Progenitor cell of endocrine pancreas (in vitro differentiated cells): ENCODE results near the gene MACROD2. TPM values are rescaled to one million over a fixed set of nuclear protein-coding genes. Genes with fewer than 3 reads are reported as not detected.

ENCODE experiments used
- DNase-seq: peaks from one replicate; pipeline ENCODE4 v3.0.0; 2021; ENCODE audit warnings: low spot score; ENCODE audit not compliant: unreplicated experiment
- H3K27ac Mint-ChIP-seq: 2 replicates; pipeline ENCODE4 v1.8.0; 2021; ENCODE audit warnings: mild to moderate bottlenecking, moderate library complexity, mixed read lengths
- H3K27me3 Mint-ChIP-seq: 2 replicates; pipeline ENCODE4 v1.8.0; 2021; ENCODE audit warnings: mixed read lengths
- H3K36me3 Mint-ChIP-seq: 2 replicates; pipeline ENCODE4 v1.8.0; 2022; ENCODE audit warnings: mixed read lengths; ENCODE audit not compliant: insufficient read depth
- H3K4me1 Mint-ChIP-seq: 2 replicates; pipeline ENCODE4 v1.8.0; 2021; ENCODE audit warnings: low read depth, mixed read lengths
- H3K4me3 Mint-ChIP-seq: 2 replicates; pipeline ENCODE4 v1.8.0; 2021; ENCODE audit warnings: low read depth, mild to moderate bottlenecking, moderate library complexity, mixed read lengths
- H3K9me3 Mint-ChIP-seq: 2 replicates; pipeline ENCODE4 v1.8.0; 2021; ENCODE audit warnings: low read depth, mixed read lengths
- total RNA-seq: library from RNA; stranded (reverse); gene quantifications from 2 replicates; pipeline ENCODE4 v1.2.1, GENCODE V29; 2021
- TF ChIP-seq, protein P1 (sequence below): fragments of 200-600 bp; sonication (generic); IDR thresholded peaks from one replicate; pipeline ENCODE4 v1.5.0; 2021; ENCODE audit warnings: antibody characterized with exemption, mild to moderate bottlenecking; ENCODE audit not compliant: unreplicated experiment

MACROD2 gene
- total RNA-seq, 1 donor from 2014 or later = 7.6 TPM

GRCh38 chr20:14711652-14712051 lies 716.3 kb downstream of the MACROD2 start:
- TF ChIP-seq, protein P1, sequence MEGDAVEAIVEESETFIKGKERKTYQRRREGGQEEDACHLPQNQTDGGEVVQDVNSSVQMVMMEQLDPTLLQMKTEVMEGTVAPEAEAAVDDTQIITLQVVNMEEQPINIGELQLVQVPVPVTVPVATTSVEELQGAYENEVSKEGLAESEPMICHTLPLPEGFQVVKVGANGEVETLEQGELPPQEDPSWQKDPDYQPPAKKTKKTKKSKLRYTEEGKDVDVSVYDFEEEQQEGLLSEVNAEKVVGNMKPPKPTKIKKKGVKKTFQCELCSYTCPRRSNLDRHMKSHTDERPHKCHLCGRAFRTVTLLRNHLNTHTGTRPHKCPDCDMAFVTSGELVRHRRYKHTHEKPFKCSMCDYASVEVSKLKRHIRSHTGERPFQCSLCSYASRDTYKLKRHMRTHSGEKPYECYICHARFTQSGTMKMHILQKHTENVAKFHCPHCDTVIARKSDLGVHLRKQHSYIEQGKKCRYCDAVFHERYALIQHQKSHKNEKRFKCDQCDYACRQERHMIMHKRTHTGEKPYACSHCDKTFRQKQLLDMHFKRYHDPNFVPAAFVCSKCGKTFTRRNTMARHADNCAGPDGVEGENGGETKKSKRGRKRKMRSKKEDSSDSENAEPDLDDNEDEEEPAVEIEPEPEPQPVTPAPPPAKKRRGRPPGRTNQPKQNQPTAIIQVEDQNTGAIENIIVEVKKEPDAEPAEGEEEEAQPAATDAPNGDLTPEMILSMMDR = no peak
- Mint-ChIP-seq H3K4me1 (peaks cover 47% of the 10 kb centered on the region), H3K27me3 (no peaks in the 10 kb centered on the region), H3K4me3 (no peak overlapping the region), H3K9me3 (peaks cover 4% of the 10 kb centered on the region), H3K36me3 (no peaks in the 10 kb centered on the region), H3K27ac (peak overlapping the region; percentile 8)
- DNase-seq = no peak

DNA sequence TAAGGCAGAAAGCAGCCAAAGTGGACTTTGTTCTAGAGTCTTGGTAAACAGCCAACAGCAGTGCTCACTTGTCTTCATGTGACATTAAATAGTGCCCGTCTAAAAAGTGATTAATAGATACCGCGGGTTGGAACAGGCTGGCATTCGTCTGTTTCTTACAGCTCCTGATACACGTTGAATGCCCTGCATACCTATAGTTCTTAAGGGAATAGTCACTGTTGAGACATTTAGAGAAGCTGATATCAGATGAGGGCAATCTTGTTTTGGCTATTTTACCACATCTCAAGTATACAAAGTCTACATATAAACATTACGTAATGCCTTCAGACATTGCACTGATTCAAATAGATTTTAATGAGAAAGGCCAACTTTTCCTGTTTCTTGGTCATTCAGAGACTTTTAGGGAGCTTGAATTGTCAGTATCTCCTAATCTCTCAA lies 717.0 kb downstream of the MACROD2 start:
- Mint-ChIP-seq H3K27ac (peak overlapping the region; percentile 84), H3K4me3 (no peak overlapping the region), H3K36me3 (no peaks in the 10 kb centered on the region), H3K4me1 (peaks cover 47% of the 10 kb centered on the region), H3K9me3 (peaks cover 4% of the 10 kb centered on the region), H3K27me3 (no peaks in the 10 kb centered on the region)
- TF ChIP-seq, protein P1 = no peak
- no peak for DNase-seq

DNA sequence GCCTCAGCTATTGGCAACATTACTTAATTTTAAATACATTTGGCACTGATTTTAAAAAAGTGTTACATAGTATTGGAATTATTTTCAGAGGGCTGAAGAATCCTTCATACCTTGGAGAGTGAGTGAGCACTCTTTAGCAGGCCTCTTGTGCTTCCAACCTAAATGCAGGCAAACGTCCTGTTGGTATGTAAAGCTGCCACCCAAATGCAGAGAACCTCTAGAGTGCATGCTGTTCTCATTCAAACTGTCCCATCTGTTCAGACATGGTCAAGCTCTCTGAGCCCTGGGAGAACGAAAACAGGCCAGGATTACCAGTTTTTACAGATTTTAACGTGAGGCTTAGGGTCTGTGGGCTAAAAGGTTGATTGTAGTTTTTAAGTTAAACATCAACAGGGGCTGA lies 720.1 kb downstream of the MACROD2 start:
- H3K9me3 Mint-ChIP-seq = peaks cover 8% of the 10 kb centered on the region
- no peaks in the 10 kb centered on the region for H3K27me3 Mint-ChIP-seq
- DNase-seq = no peak
- TF ChIP-seq, protein P1 = no peak
- H3K27ac Mint-ChIP-seq = no peak overlapping the region
- H3K4me1 Mint-ChIP-seq = peaks cover 46% of the 10 kb centered on the region
- H3K36me3 Mint-ChIP-seq = no peaks in the 10 kb centered on the region
- H3K4me3 Mint-ChIP-seq = no peak overlapping the region

- DNase-seq = no peak
- Mint-ChIP-seq H3K4me1 (peaks cover 43% of the 10 kb centered on the region), H3K36me3 (no peaks in the 10 kb centered on the region), H3K27ac (no peak overlapping the region), H3K9me3 (peaks cover 8% of the 10 kb centered on the region), H3K4me3 (no peak overlapping the region), H3K27me3 (no peaks in the 10 kb centered on the region)
- TF ChIP-seq, protein P1 = no peak
Measured at GRCh38 chr20:14716351-14716801, 721.1 kb downstream of the MACROD2 start.

GRCh38 chr20:14717134-14717999 lies 722.1 kb downstream of the MACROD2 start:
- peaks cover 8% of the 10 kb centered on the region for H3K9me3 Mint-ChIP-seq
- H3K36me3 Mint-ChIP-seq = no peaks in the 10 kb centered on the region
- no peak overlapping the region for H3K4me3 Mint-ChIP-seq
- no peak for DNase-seq
- H3K4me1 Mint-ChIP-seq = peaks cover 42% of the 10 kb centered on the region
- peak overlapping the region; percentile 75 for H3K27ac Mint-ChIP-seq
- TF ChIP-seq, protein P1 = no peak
- H3K27me3 Mint-ChIP-seq = no peaks in the 10 kb centered on the region
